Mesenchymal stem cell (in vitro differentiated cells and primary cell): Measurements from ENCODE around the gene LARP1B.
"Not testable (repeated sequence)": the region's sequence is repeated elsewhere in the genome, so short reads cannot be mapped to it uniquely, and the experiment has no call there.

Experiments used
- DNase-seq: peaks from one replicate; pipeline ENCODE4 v3.0.0-alpha.2; 2013
- H2AFZ ChIP-seq: one replicate; pipeline ENCODE4 v1.6.1; 2013; ENCODE audit warnings: low read depth, mild to moderate bottlenecking, control low read depth, inconsistent platforms, low read length, moderate library complexity
- H2AK5ac ChIP-seq: 2 replicates; pipeline ENCODE4 v1.6.1; 2013; ENCODE audit warnings: low read length, moderate library complexity, mild to moderate bottlenecking, inconsistent platforms; ENCODE audit not compliant: severe bottlenecking
- H2BK120ac ChIP-seq: one replicate; pipeline ENCODE4 v1.6.1; 2013; ENCODE audit warnings: low read depth, mild to moderate bottlenecking, inconsistent platforms, low read length, moderate library complexity
- H2BK12ac ChIP-seq, 2 experiments: one replicate each; pipeline ENCODE4 v1.6.1; 2013; ENCODE audit warnings: inconsistent platforms in 2 of 2, low read length in 2 of 2, mild to moderate bottlenecking in 2 of 2, moderate library complexity in 2 of 2, control low read depth in 1 of 2
- H2BK15ac ChIP-seq: one replicate; pipeline ENCODE4 v1.6.1; 2013; ENCODE audit warnings: mild to moderate bottlenecking, low read depth, inconsistent platforms; ENCODE audit not compliant: poor library complexity, severe bottlenecking
- H2BK5ac ChIP-seq: 2 replicates; pipeline ENCODE4 v1.6.1; 2013; ENCODE audit warnings: low read depth, mild to moderate bottlenecking, low read length, control low read depth, inconsistent platforms; ENCODE audit not compliant: poor library complexity, severe bottlenecking
- H3K14ac ChIP-seq, 2 experiments: one replicate each; pipeline ENCODE4 v1.6.1; 2013; ENCODE audit warnings: inconsistent platforms in 2 of 2, low read length in 2 of 2, control low read depth in 1 of 2, mild to moderate bottlenecking in 1 of 2, moderate library complexity in 1 of 2
- H3K18ac ChIP-seq, 2 experiments: one replicate each; pipeline ENCODE4 v1.6.1; 2013; ENCODE audit warnings: inconsistent platforms in 2 of 2, low read length in 2 of 2, control low read depth in 1 of 2, low read depth in 1 of 2, mild to moderate bottlenecking in 1 of 2
- H3K23ac ChIP-seq, 2 experiments: one replicate each; pipeline ENCODE4 v1.6.1; 2013; ENCODE audit warnings: inconsistent platforms in 2 of 2, low read length in 2 of 2, mild to moderate bottlenecking in 2 of 2, moderate library complexity in 2 of 2, control low read depth in 1 of 2
- H3K27ac ChIP-seq: 2 replicates; pipeline ENCODE4 v1.5.1; 2013; ENCODE audit warnings: mild to moderate bottlenecking, moderate library complexity, low read length, control low read depth, inconsistent platforms; ENCODE audit not compliant: poor library complexity, severe bottlenecking
- H3K27me3 ChIP-seq, 2 experiments: 2 replicates each; pipeline versions ENCODE4 v1.6.1 to v1.7.0; 2013; ENCODE audit warnings: low read length in 2 of 2, mild to moderate bottlenecking in 2 of 2, moderate library complexity in 2 of 2, control low read depth in 1 of 2, inconsistent platforms in 1 of 2; ENCODE audit not compliant: control insufficient read depth in 1 of 2, insufficient read depth in 1 of 2
- H3K36me3 ChIP-seq, 2 experiments: 2 replicates each; pipeline versions ENCODE4 v1.6.1 to v1.7.0; 2013; ENCODE audit warnings: low read length in 2 of 2, control low read depth in 1 of 2, inconsistent platforms in 1 of 2, low read depth in 1 of 2, mild to moderate bottlenecking in 1 of 2; ENCODE audit not compliant: insufficient read depth in 2 of 2, control insufficient read depth in 1 of 2
- H3K4ac ChIP-seq, 2 experiments: one replicate each; pipeline ENCODE4 v1.6.1; 2013; ENCODE audit warnings: inconsistent platforms in 2 of 2, low read length in 2 of 2, mild to moderate bottlenecking in 2 of 2, moderate library complexity in 2 of 2, control low read depth in 1 of 2, low read depth in 1 of 2
- H3K4me1 ChIP-seq: 2 replicates; pipeline ENCODE4 v1.6.1; 2013; ENCODE audit warnings: low read depth, low read length, control low read depth; ENCODE audit not compliant: control insufficient read depth, insufficient read depth
- H3K4me2 ChIP-seq: 2 replicates; pipeline ENCODE4 v1.6.1; 2013; ENCODE audit warnings: low read length, mild to moderate bottlenecking, inconsistent platforms; ENCODE audit not compliant: poor library complexity, severe bottlenecking
- H3K4me3 ChIP-seq, 2 experiments: 2 replicates each; pipeline versions ENCODE4 v1.5.1 to v1.7.0; 2013; ENCODE audit warnings: low read length in 2 of 2, mild to moderate bottlenecking in 2 of 2, control low read depth in 1 of 2, low read depth in 1 of 2; ENCODE audit not compliant: insufficient read depth in 1 of 2
- H3K79me1 ChIP-seq: replicated peaks from 2 replicates; pipeline ENCODE4 v1.6.1; 2013; ENCODE audit warnings: mild to moderate bottlenecking, control low read depth, low read length, inconsistent platforms; ENCODE audit not compliant: poor library complexity, severe bottlenecking
- H3K9ac ChIP-seq: 2 replicates; pipeline ENCODE4 v1.7.0; 2013; ENCODE audit warnings: mild to moderate bottlenecking, low read length, moderate library complexity
- H3K9me3 ChIP-seq: 2 replicates; pipeline ENCODE4 v1.7.0; 2013; ENCODE audit warnings: mild to moderate bottlenecking, low read length; ENCODE audit not compliant: control insufficient read depth
- H4K8ac ChIP-seq: one replicate; pipeline ENCODE4 v1.6.1; 2013; ENCODE audit warnings: inconsistent platforms, mild to moderate bottlenecking, low read length, moderate library complexity
- H4K91ac ChIP-seq: one replicate; pipeline ENCODE4 v1.6.1; 2013; ENCODE audit warnings: mild to moderate bottlenecking, low read length, inconsistent platforms
- WGBS: methylation state at CpG from one replicate; pipeline ENCODE4 v1.1.7; 2013; ENCODE audit warnings: mixed read lengths; 5-methylcytosine and 5-hydroxymethylcytosine counted together

LARP1B gene

GRCh38 chr4:128256539-128256938 lies 195.4 kb downstream of the LARP1B start:
- Histone ChIP-seq H2AK5ac (no peak overlapping the region), H3K79me1 (no peaks in the 10 kb centered on the region), H3K14ac (no peak overlapping the region), H3K4me1 (no peaks in the 10 kb centered on the region), H3K4me2 (no peak overlapping the region), H3K27ac (no peak overlapping the region), H3K23ac (no peak overlapping the region), H4K8ac (no peak overlapping the region), H3K4me3 (no peak overlapping the region), H3K18ac (no peak overlapping the region), H3K4ac (no peak overlapping the region), H2BK12ac (no peak overlapping the region), H3K36me3 (no peaks in the 10 kb centered on the region), H4K91ac (no peak overlapping the region), H2BK5ac (no peak overlapping the region), H2BK15ac (no peak overlapping the region), H2AFZ (no peak overlapping the region), H2BK120ac (no peak overlapping the region), H3K9me3 (no peaks in the 10 kb centered on the region), H3K27me3 (no peaks in the 10 kb centered on the region), H3K9ac (no peak overlapping the region)
- WGBS, result 75% methylated on average over 1 of the region's 1 CpG
- DNase-seq, result no peak

- WGBS, result 100% methylated on average over 4 of the region's 4 CpGs
- H3K79me1 ChIP-seq, result not testable (repeated sequence)
Observed at GRCh38 chr4:128258166-128258565, 197.1 kb downstream of the LARP1B start.

GRCh38 chr4:128259889-128260288 lies 198.8 kb downstream of the LARP1B start:
- H3K18ac ChIP-seq, H4K91ac ChIP-seq, H3K4ac ChIP-seq, DNase-seq, H3K14ac ChIP-seq, H2AK5ac ChIP-seq, H3K4me1 ChIP-seq, H2BK12ac ChIP-seq, H4K8ac ChIP-seq, H3K23ac ChIP-seq, H2BK5ac ChIP-seq, H3K79me1 ChIP-seq, H3K9ac ChIP-seq, H3K4me3 ChIP-seq, H2AFZ ChIP-seq, H3K36me3 ChIP-seq, H2BK120ac ChIP-seq, H3K9me3 ChIP-seq, H3K27ac ChIP-seq, H3K4me2 ChIP-seq, H3K27me3 ChIP-seq, H2BK15ac ChIP-seq: not testable (repeated sequence)
- 64% methylated on average over 5 of the region's 5 CpGs for WGBS

More at GRCh38 chr4:128258166-128258565, 197.1 kb downstream of the LARP1B start:
- not testable (repeated sequence) for H3K4me2 ChIP-seq, H2BK15ac ChIP-seq, H2BK120ac ChIP-seq, H3K9ac ChIP-seq, H3K27ac ChIP-seq, H3K18ac ChIP-seq, H4K91ac ChIP-seq, H3K23ac ChIP-seq, H2AFZ ChIP-seq, H3K9me3 ChIP-seq, H3K14ac ChIP-seq, H3K27me3 ChIP-seq, DNase-seq, H4K8ac ChIP-seq, H2AK5ac ChIP-seq, H3K4me1 ChIP-seq, H3K36me3 ChIP-seq, H2BK5ac ChIP-seq, H3K4me3 ChIP-seq, H2BK12ac ChIP-seq, H3K4ac ChIP-seq
